ENCODE measurements around the gene OR1L8.
"Not testable (repeated sequence)": the region's sequence is repeated elsewhere in the genome, so short reads cannot be mapped to it uniquely, and the experiment has no call there.

Gene OR1L8, protein sequence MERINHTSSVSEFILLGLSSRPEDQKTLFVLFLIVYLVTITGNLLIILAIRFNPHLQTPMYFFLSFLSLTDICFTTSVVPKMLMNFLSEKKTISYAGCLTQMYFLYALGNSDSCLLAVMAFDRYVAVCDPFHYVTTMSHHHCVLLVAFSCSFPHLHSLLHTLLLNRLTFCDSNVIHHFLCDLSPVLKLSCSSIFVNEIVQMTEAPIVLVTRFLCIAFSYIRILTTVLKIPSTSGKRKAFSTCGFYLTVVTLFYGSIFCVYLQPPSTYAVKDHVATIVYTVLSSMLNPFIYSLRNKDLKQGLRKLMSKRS
- total RNA-seq, result 0 to 0.17 (median 0) reads per million in 3 donors

- H3K4me1 ChIP-seq (ENCODE audit: control insufficient read depth, insufficient read depth, low read length, poor library complexity, severe bottlenecking); H3K9me3 ChIP-seq (ENCODE audit: control insufficient read depth, low read length); H3K4me3 ChIP-seq (ENCODE audit: insufficient read depth, low read depth, low read length, poor library complexity, severe bottlenecking): not testable (repeated sequence)
These were observed at the start of gene OR1L8 for GRCh38 chr9:122583284-122583683. Gene OR1L8, minus strand, starts transcription at chr9:122583384. Its CDS starts 14,907 bp downstream, at chr9:122568477.

DNA sequence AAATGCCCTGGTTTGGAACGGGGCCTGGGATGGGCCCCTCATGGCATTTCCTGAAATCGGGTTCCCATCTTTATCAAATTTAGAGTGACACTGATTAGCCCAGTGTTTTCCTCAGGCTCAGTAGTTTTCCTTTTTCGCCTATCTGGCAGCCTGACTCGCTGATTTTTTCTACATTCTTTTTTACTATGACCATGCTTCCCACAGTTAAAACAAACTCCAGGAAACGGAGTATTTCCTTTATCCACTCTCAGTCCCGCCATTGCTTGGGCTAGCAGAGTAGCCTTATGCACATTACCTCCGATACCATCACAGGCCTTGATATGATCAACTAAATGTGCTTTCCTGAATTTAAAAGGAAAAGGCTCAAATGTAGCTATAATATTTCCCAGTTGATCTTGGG lies 36.8 kb upstream of the OR1L8 start:
- Histone ChIP-seq H3K4me1 (ENCODE audit: control insufficient read depth, insufficient read depth, low read length, poor library complexity, severe bottlenecking) (no peaks in the 10 kb centered on the region), H3K36me3 (ENCODE audit: control insufficient read depth, insufficient read depth, low read length) (no peaks in the 10 kb centered on the region), H3K9me3 (ENCODE audit: control insufficient read depth, low read length) (no peaks in the 10 kb centered on the region), H3K27me3 (replicated peaks; ENCODE audit: control insufficient read depth, insufficient read depth, low read length, poor library complexity, severe bottlenecking) (no peaks in the 10 kb centered on the region), H3K4me3 (ENCODE audit: insufficient read depth, low read depth, low read length, poor library complexity, severe bottlenecking) (no peak overlapping the region), H3K27ac (ENCODE audit: insufficient read depth, low read length, poor library complexity, severe bottlenecking) (no peak overlapping the region)
- no peak for DNase-seq

More at GRCh38 chr9:122583284-122583683, at the start of gene OR1L8:
- H3K27ac ChIP-seq (ENCODE audit: insufficient read depth, low read length, poor library complexity, severe bottlenecking); H3K36me3 ChIP-seq (ENCODE audit: control insufficient read depth, insufficient read depth, low read length); H3K27me3 ChIP-seq (replicated peaks; ENCODE audit: control insufficient read depth, insufficient read depth, low read length, poor library complexity, severe bottlenecking); DNase-seq: not testable (repeated sequence)

- no peaks in the 10 kb centered on the region for H3K27me3 ChIP-seq (replicated peaks; ENCODE audit: control insufficient read depth, insufficient read depth, low read length, poor library complexity, severe bottlenecking)
- no peak for DNase-seq
- H3K9me3 ChIP-seq (ENCODE audit: control insufficient read depth, low read length), result no peaks in the 10 kb centered on the region
- H3K4me3 ChIP-seq (ENCODE audit: insufficient read depth, low read depth, low read length, poor library complexity, severe bottlenecking), result no peak within 1 kb of the TSS
- no peak within 1 kb of the TSS for H3K27ac ChIP-seq (ENCODE audit: insufficient read depth, low read length, poor library complexity, severe bottlenecking)
- H3K36me3 ChIP-seq (ENCODE audit: control insufficient read depth, insufficient read depth, low read length), result no peaks in the 10 kb centered on the region
- no peaks in the 10 kb centered on the region for H3K4me1 ChIP-seq (ENCODE audit: control insufficient read depth, insufficient read depth, low read length, poor library complexity, severe bottlenecking)
These were observed 31.2 kb upstream of the OR1L8 start, which contains the start of gene OR1Q1 for GRCh38 chr9:122614362-122614761. Gene OR1Q1, plus strand, starts transcription at chr9:122614738. Its CDS starts 0 bp downstream, at chr9:122614738.

GRCh38 chr9:122609804-122610203 lies 26.6 kb upstream of the OR1L8 start:
- Histone ChIP-seq H3K36me3 (ENCODE audit: control insufficient read depth, insufficient read depth, low read length) (no peaks in the 10 kb centered on the region), H3K27ac (ENCODE audit: insufficient read depth, low read length, poor library complexity, severe bottlenecking) (no peak overlapping the region), H3K27me3 (replicated peaks; ENCODE audit: control insufficient read depth, insufficient read depth, low read length, poor library complexity, severe bottlenecking) (no peaks in the 10 kb centered on the region), H3K9me3 (ENCODE audit: control insufficient read depth, low read length) (no peaks in the 10 kb centered on the region), H3K4me1 (ENCODE audit: control insufficient read depth, insufficient read depth, low read length, poor library complexity, severe bottlenecking) (no peaks in the 10 kb centered on the region), H3K4me3 (ENCODE audit: insufficient read depth, low read depth, low read length, poor library complexity, severe bottlenecking) (no peak overlapping the region)
- no peak for DNase-seq

GRCh38 chr9:122606587-122606986 lies 23.4 kb upstream of the OR1L8 start:
- H3K4me1 ChIP-seq (ENCODE audit: control insufficient read depth, insufficient read depth, low read length, poor library complexity, severe bottlenecking), result no peaks in the 10 kb centered on the region
- no peaks in the 10 kb centered on the region for H3K9me3 ChIP-seq (ENCODE audit: control insufficient read depth, low read length)
- no peak overlapping the region for H3K27ac ChIP-seq (ENCODE audit: insufficient read depth, low read length, poor library complexity, severe bottlenecking)
- H3K36me3 ChIP-seq (ENCODE audit: control insufficient read depth, insufficient read depth, low read length), result no peaks in the 10 kb centered on the region
- no peaks in the 10 kb centered on the region for H3K27me3 ChIP-seq (replicated peaks; ENCODE audit: control insufficient read depth, insufficient read depth, low read length, poor library complexity, severe bottlenecking)
- H3K4me3 ChIP-seq (ENCODE audit: insufficient read depth, low read depth, low read length, poor library complexity, severe bottlenecking), result no peak overlapping the region
- DNase-seq, result no peak

GRCh38 chr9:122605691-122606090 lies 22.5 kb upstream of the OR1L8 start:
- no peaks in the 10 kb centered on the region for H3K9me3 ChIP-seq (ENCODE audit: control insufficient read depth, low read length)
- H3K4me3 ChIP-seq (ENCODE audit: insufficient read depth, low read depth, low read length, poor library complexity, severe bottlenecking), result no peak overlapping the region
- H3K27ac ChIP-seq (ENCODE audit: insufficient read depth, low read length, poor library complexity, severe bottlenecking), result no peak overlapping the region
- H3K36me3 ChIP-seq (ENCODE audit: control insufficient read depth, insufficient read depth, low read length), result no peaks in the 10 kb centered on the region
- no peaks in the 10 kb centered on the region for H3K4me1 ChIP-seq (ENCODE audit: control insufficient read depth, insufficient read depth, low read length, poor library complexity, severe bottlenecking)
- no peak for DNase-seq
- H3K27me3 ChIP-seq (replicated peaks; ENCODE audit: control insufficient read depth, insufficient read depth, low read length, poor library complexity, severe bottlenecking), result no peaks in the 10 kb centered on the region

DNA sequence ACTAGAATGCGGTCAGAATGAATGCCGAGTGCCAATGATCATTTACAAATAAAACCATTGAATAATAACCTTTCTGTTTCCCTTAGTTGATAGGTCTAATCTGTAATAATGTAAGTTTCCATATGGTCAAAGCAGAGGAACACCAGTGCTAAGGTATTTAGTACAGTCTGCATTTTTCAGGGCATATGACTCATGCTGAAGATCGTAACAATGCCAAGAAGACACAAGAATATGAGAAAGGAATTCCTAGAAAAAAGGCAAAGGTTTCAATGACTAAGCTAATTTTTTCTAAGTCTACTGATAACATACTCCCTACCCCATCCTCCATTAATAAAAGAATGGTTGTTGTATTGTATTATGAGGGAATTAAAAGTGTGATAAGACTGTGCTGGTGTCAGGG lies 2.8 kb downstream of the OR1L8 start:
- Histone ChIP-seq H3K4me1 (ENCODE audit: control insufficient read depth, insufficient read depth, low read length, poor library complexity, severe bottlenecking) (no peaks in the 10 kb centered on the region), H3K27me3 (replicated peaks; ENCODE audit: control insufficient read depth, insufficient read depth, low read length, poor library complexity, severe bottlenecking) (no peaks in the 10 kb centered on the region), H3K4me3 (ENCODE audit: insufficient read depth, low read depth, low read length, poor library complexity, severe bottlenecking) (no peak overlapping the region), H3K9me3 (ENCODE audit: control insufficient read depth, low read length) (no peaks in the 10 kb centered on the region), H3K27ac (ENCODE audit: insufficient read depth, low read length, poor library complexity, severe bottlenecking) (no peak overlapping the region), H3K36me3 (ENCODE audit: control insufficient read depth, insufficient read depth, low read length) (no peaks in the 10 kb centered on the region)
- DNase-seq, result no peak

DNA sequence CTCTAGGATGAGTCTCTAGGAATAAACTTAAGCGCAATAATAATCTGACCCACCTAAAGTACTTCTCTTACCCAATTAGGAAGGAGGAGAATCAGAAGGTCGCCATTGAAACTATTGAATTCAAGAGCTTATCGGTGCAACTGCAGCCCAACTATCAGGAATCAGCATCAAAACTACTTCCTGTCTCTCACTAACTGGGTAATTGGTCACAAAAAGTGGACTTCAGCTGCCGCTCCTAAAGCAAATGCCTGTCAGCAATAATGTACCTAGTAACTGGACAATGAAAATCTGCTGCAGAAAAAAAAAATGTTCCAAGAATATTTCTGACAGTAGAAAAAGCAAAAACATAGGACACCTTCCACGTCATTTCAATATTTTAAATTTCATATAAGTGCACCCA lies 3.3 kb downstream of the OR1L8 start:
- Histone ChIP-seq H3K9me3 (ENCODE audit: control insufficient read depth, low read length) (no peaks in the 10 kb centered on the region), H3K4me3 (ENCODE audit: insufficient read depth, low read depth, low read length, poor library complexity, severe bottlenecking) (no peak overlapping the region), H3K27ac (ENCODE audit: insufficient read depth, low read length, poor library complexity, severe bottlenecking) (no peak overlapping the region), H3K27me3 (replicated peaks; ENCODE audit: control insufficient read depth, insufficient read depth, low read length, poor library complexity, severe bottlenecking) (no peaks in the 10 kb centered on the region), H3K4me1 (ENCODE audit: control insufficient read depth, insufficient read depth, low read length, poor library complexity, severe bottlenecking) (no peaks in the 10 kb centered on the region), H3K36me3 (ENCODE audit: control insufficient read depth, insufficient read depth, low read length) (no peaks in the 10 kb centered on the region)
- no peak for DNase-seq

DNA sequence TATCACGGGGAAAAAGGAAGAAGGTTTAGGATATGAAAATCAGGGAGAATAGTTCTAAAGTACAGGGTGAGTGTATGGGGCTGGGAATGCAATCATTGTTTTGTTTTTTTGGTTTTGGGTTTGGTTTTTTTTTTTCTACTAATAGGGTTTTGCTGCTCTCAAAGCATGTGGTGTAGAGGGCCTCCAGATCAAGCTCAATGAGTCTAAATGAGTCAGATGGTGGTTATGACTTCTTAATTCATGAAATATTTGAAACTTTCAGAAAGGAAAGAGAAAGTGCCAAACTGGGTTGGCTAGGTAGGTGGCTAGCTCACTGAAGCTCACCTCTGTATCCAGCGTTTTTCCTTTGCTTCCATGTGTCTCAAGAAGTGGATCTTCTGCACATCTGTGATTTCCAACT lies 10.7 kb downstream of the OR1L8 start:
- DNase-seq, result no peak
- Histone ChIP-seq H3K36me3 (ENCODE audit: control insufficient read depth, insufficient read depth, low read length) (no peaks in the 10 kb centered on the region), H3K4me1 (ENCODE audit: control insufficient read depth, insufficient read depth, low read length, poor library complexity, severe bottlenecking) (no peaks in the 10 kb centered on the region), H3K27me3 (replicated peaks; ENCODE audit: control insufficient read depth, insufficient read depth, low read length, poor library complexity, severe bottlenecking) (no peaks in the 10 kb centered on the region), H3K27ac (ENCODE audit: insufficient read depth, low read length, poor library complexity, severe bottlenecking) (no peak overlapping the region), H3K9me3 (ENCODE audit: control insufficient read depth, low read length) (no peaks in the 10 kb centered on the region), H3K4me3 (ENCODE audit: insufficient read depth, low read depth, low read length, poor library complexity, severe bottlenecking) (no peak overlapping the region)

- Histone ChIP-seq H3K9me3 (ENCODE audit: control insufficient read depth, low read length) (no peaks in the 10 kb centered on the region), H3K27me3 (replicated peaks; ENCODE audit: control insufficient read depth, insufficient read depth, low read length, poor library complexity, severe bottlenecking) (no peaks in the 10 kb centered on the region), H3K36me3 (ENCODE audit: control insufficient read depth, insufficient read depth, low read length) (no peaks in the 10 kb centered on the region), H3K27ac (ENCODE audit: insufficient read depth, low read length, poor library complexity, severe bottlenecking) (no peak overlapping the region), H3K4me3 (ENCODE audit: insufficient read depth, low read depth, low read length, poor library complexity, severe bottlenecking) (no peak overlapping the region), H3K4me1 (ENCODE audit: control insufficient read depth, insufficient read depth, low read length, poor library complexity, severe bottlenecking) (no peaks in the 10 kb centered on the region)
- DNase-seq, result no peak
These were observed 15.3 kb downstream of the OR1L8 start for GRCh38 chr9:122567901-122568300.
